Thyroid gland (tissue), 4 donors: ENCODE data around the gene L2HGDH.

Source experiments
- POLR2A ChIP-seq, 2 donors: fragments of 450-650 bp; IDR thresholded peaks; one replicate each; pipeline ENCODE4 v1.6.1; 2017; ENCODE audit warnings: antibody characterized with exemption in 2 of 2, mild to moderate bottlenecking in 2 of 2, moderate library complexity in 1 of 2
- TF ChIP-seq, protein P1 (sequence below), 6 experiments: fragments of 200-600 bp in 3 of 6; fragments of 450-650 bp in 3 of 6; sonication (generic) in 3 of 6; IDR thresholded peaks; one replicate each; pipeline ENCODE4 v1.5.1; 2016 to 2019; ENCODE audit warnings: antibody characterized with exemption in 6 of 6, mild to moderate bottlenecking in 2 of 6, inconsistent platforms in 1 of 6, moderate library complexity in 1 of 6

GRCh38 chr14:50265029-50265428 lies 47.0 kb downstream of the L2HGDH start:
- no peak for TF ChIP-seq POLR2A (IDR thresholded peaks at IDR 0.05)
- TF ChIP-seq, protein P1, sequence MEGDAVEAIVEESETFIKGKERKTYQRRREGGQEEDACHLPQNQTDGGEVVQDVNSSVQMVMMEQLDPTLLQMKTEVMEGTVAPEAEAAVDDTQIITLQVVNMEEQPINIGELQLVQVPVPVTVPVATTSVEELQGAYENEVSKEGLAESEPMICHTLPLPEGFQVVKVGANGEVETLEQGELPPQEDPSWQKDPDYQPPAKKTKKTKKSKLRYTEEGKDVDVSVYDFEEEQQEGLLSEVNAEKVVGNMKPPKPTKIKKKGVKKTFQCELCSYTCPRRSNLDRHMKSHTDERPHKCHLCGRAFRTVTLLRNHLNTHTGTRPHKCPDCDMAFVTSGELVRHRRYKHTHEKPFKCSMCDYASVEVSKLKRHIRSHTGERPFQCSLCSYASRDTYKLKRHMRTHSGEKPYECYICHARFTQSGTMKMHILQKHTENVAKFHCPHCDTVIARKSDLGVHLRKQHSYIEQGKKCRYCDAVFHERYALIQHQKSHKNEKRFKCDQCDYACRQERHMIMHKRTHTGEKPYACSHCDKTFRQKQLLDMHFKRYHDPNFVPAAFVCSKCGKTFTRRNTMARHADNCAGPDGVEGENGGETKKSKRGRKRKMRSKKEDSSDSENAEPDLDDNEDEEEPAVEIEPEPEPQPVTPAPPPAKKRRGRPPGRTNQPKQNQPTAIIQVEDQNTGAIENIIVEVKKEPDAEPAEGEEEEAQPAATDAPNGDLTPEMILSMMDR (IDR thresholded peaks at IDR 0.05): no peak
